HepG2 (cell line): ENCODE measurements around the gene CEACAM8. TPM values are rescaled to one million over a fixed set of nuclear protein-coding genes. Genes with fewer than 3 reads are reported as not detected.

Experiments
- ATF1 ChIP-seq: IDR thresholded peaks from 2 replicates; pipeline ENCODE4 v1.6.1; 2016; ENCODE audit warnings: mild to moderate bottlenecking, control low read depth
- CBX5 ChIP-seq: sonication (generic); formaldehyde crosslinking; IDR thresholded peaks from 2 replicates; pipeline ENCODE4 v1.4.0; 2020; ENCODE audit warnings: missing genetic modification reagents, borderline replicate concordance
- ESRRA ChIP-seq: sonication (generic); formaldehyde crosslinking; IDR thresholded peaks from 2 replicates; pipeline ENCODE4 v1.5.1; 2020; ENCODE audit warnings: mild to moderate bottlenecking, low read depth, missing genetic modification reagents
- GFI1 ChIP-seq: sonication (generic); formaldehyde crosslinking; IDR thresholded peaks from 2 replicates; pipeline ENCODE4 v1.5.0; 2020; ENCODE audit warnings: missing genetic modification reagents, mild to moderate bottlenecking, borderline replicate concordance
- HDAC2 ChIP-seq: sonication (generic); formaldehyde crosslinking; IDR thresholded peaks from 2 replicates; pipeline ENCODE4 v1.4.0; 2020; ENCODE audit warnings: missing genetic modification reagents
- HMG20A ChIP-seq: IDR thresholded peaks from 2 replicates; pipeline ENCODE4 v1.6.1; 2016; ENCODE audit warnings: borderline replicate concordance
- HMG20B ChIP-seq: conservative IDR thresholded peaks from 2 replicates; pipeline ENCODE4 v1.6.1; 2016; ENCODE audit warnings: missing genetic modification reagents, missing compliant biosample characterization
- HOXA3 ChIP-seq: sonication (generic); formaldehyde crosslinking; IDR thresholded peaks from 2 replicates; pipeline ENCODE4 v1.5.0; 2020; ENCODE audit warnings: missing genetic modification reagents
- MED1 ChIP-seq: sonication (generic); formaldehyde crosslinking; IDR thresholded peaks from 2 replicates; pipeline ENCODE4 v1.4.0; 2020; ENCODE audit warnings: missing genetic modification reagents
- MIER3 ChIP-seq: IDR thresholded peaks from 2 replicates; pipeline ENCODE4 v1.6.1; 2016; ENCODE audit warnings: missing compliant biosample characterization, borderline replicate concordance
- NFIC ChIP-seq: IDR thresholded peaks from 2 replicates; pipeline ENCODE4 v1.6.1; 2012; ENCODE audit warnings: mild to moderate bottlenecking, low read length, inconsistent platforms
- NR2F1 ChIP-seq, 2 experiments: fragments of 450-650 bp in 1 of 2; formaldehyde crosslinking in 1 of 2; IDR thresholded peaks; 2 replicates each; pipeline versions ENCODE4 v1.5.0 to v1.6.1; 2016 to 2020; ENCODE audit warnings: mild to moderate bottlenecking in 1 of 2, missing compliant biosample characterization in 1 of 2, missing genetic modification reagents in 1 of 2, moderate library complexity in 1 of 2
- NR2F2 ChIP-seq: IDR thresholded peaks from 2 replicates; pipeline ENCODE4 v1.6.1; 2012; ENCODE audit warnings: low read depth, inconsistent platforms, borderline replicate concordance
- NR2F6 ChIP-seq, 2 experiments: IDR thresholded peaks; 2 replicates each; pipeline ENCODE4 v1.6.1; 2016; ENCODE audit warnings: antibody characterized with exemption in 1 of 2, mild to moderate bottlenecking in 1 of 2
- PHF21A ChIP-seq: sonication (generic); formaldehyde crosslinking; IDR thresholded peaks from 2 replicates; pipeline ENCODE4 v1.5.0; 2020; ENCODE audit warnings: mild to moderate bottlenecking, missing genetic modification reagents
- PITX1 ChIP-seq: sonication (generic); formaldehyde crosslinking; IDR thresholded peaks from 2 replicates; pipeline ENCODE4 v1.5.1; 2020; ENCODE audit warnings: mild to moderate bottlenecking, missing genetic modification reagents
- SALL1 ChIP-seq: sonication (generic); formaldehyde crosslinking; IDR thresholded peaks from 2 replicates; pipeline ENCODE4 v1.8.0; 2022; ENCODE audit warnings: mild to moderate bottlenecking, missing genetic modification reagents
- TARDBP ChIP-seq: sonication (generic); formaldehyde crosslinking; IDR thresholded peaks from 2 replicates; pipeline ENCODE4 v1.8.0; 2022; ENCODE audit warnings: mild to moderate bottlenecking, missing genetic modification reagents
- TCF7 ChIP-seq: sonication (generic); IDR thresholded peaks from 2 replicates; pipeline ENCODE4 v1.6.1; 2016; ENCODE audit warnings: antibody characterized with exemption, low read depth
- ZBTB7B ChIP-seq: sonication (generic); formaldehyde crosslinking; IDR thresholded peaks from 2 replicates; pipeline ENCODE4 v1.4.0; 2020; ENCODE audit warnings: missing genetic modification reagents
- ZEB1 ChIP-seq: IDR thresholded peaks from 2 replicates; pipeline ENCODE4 v1.6.1; 2012; ENCODE audit warnings: mild to moderate bottlenecking, low read depth, inconsistent platforms; ENCODE audit not compliant: insufficient replicate concordance
- polyA plus RNA-seq, 8 experiments: library from polyadenylated mRNA; depleted of rRNA in 3 of 8; stranded (reverse) in 7 of 8; unstranded in 1 of 8; fragments of >200 nt; fragmentation: Illumina TruSeq in 4 of 8; extraction: Trizol in 4 of 8; gene quantifications; 2 replicates each; pipeline versions ENCODE4 v1.2.1 to v1.2.3, GENCODE V29; 2011 to 2016; ENCODE audit warnings: low read depth in 4 of 8, missing spikeins in 1 of 8, mixed read lengths in 1 of 8; ENCODE audit not compliant: insufficient read depth in 1 of 8
- total RNA-seq, 5 experiments: library from RNA; depleted of rRNA; stranded (reverse); fragments of >200 nt; fragmentation: Illumina TruSeq; extraction: Trizol; gene quantifications; 2 replicates each; pipeline ENCODE4 v1.2.3, GENCODE V29; 2016; ENCODE audit warnings: low read depth in 1 of 5
- TF ChIP-seq, protein P1 (sequence below): IDR thresholded peaks from 2 replicates; pipeline ENCODE4 v1.4.0; 2020; ENCODE audit warnings: mild to moderate bottlenecking, missing genetic modification reagents
- TF ChIP-seq, protein P2 (sequence below): IDR thresholded peaks from 2 replicates; pipeline ENCODE4 v1.6.1; 2016
- TF ChIP-seq, protein P3 (sequence below): sonication (generic); formaldehyde crosslinking; IDR thresholded peaks from 2 replicates; pipeline ENCODE4 v1.4.0; 2020; ENCODE audit warnings: missing genetic modification reagents, borderline replicate concordance

Gene CEACAM8
- total and polyA plus RNA-seq, 2 of the 13 experiments (the other 11 are each of a cell fraction or from before 2014, with no cell fraction given), result not detected

DNA sequence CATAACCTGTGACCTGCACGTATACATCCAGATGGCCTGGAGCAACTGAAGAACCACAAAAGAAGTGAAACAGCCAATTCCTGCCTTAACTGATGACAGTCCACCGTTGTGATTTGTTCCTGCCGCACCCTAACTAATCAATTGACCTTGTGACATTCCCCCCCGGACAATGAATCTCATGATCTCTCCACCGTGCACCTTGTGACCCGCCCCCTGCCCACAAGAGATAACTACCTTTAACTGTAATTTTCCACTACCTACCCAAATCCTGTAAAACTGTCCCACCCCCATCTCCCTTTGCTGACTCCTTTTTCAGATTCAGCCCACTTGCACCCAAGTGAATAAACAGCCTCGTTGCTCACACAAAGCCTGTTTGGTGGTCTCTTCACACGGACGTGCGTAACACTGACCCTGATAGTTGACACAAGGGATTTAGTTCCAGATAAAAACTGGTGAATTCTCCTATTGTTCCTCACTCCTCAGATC, 37.3 kb downstream of the CEACAM8 start (continued):
- TF ChIP-seq NR2F1 (CRISPR knock-in tag; IDR thresholded peaks at IDR 0.05) (peak; percentile 41 to 68; a peak in 1 of 4 replicates), NR2F6 (IDR thresholded peaks at IDR 0.05) (peak; percentile 96), NR2F6 (CRISPR knock-in tag; IDR thresholded peaks at IDR 0.05) (peak; percentile 82), NR2F2 (peak; percentile 96), NFIC (peak; percentile 51; the same call in 1 of the 2 replicates), HDAC2 (peak; percentile 46; the same call in 1 of the 2 replicates), PITX1 (CRISPR knock-in tag) (peak; percentile 78), HMG20B (CRISPR knock-in tag) (peak; percentile 84), CBX5 (CRISPR knock-in tag) (0 out of 2 replicates have a peak, but pooled peaks have one; percentile 42), SALL1 (CRISPR knock-in tag) (peak; percentile 41; the same call in 1 of the 2 replicates), PHF21A (CRISPR knock-in tag) (peak; percentile 71), ZBTB7B (CRISPR knock-in tag) (0 out of 2 replicates have a peak, but pooled peaks have one; percentile 62), GFI1 (peak; percentile 99), MED1 (peak; percentile 35; the same call in 1 of the 2 replicates), TCF7 (0 out of 2 replicates have a peak, but pooled peaks have one; percentile 17), TARDBP (CRISPR knock-in tag) (peak; percentile 62; the same call in 1 of the 2 replicates), HOXA3 (CRISPR knock-in tag) (peak; percentile 18; the same call in 1 of the 2 replicates), ESRRA (CRISPR knock-in tag) (0 out of 2 replicates have a peak, but pooled peaks have one; percentile 26), ATF1 (0 out of 2 replicates have a peak, but pooled peaks have one; percentile 42), MIER3 (CRISPR knock-in tag) (peak; percentile 26; the same call in 1 of the 2 replicates), HMG20A (CRISPR knock-in tag) (peak; percentile 51; the same call in 1 of the 2 replicates), ZEB1 (peak; percentile 63)
- TF ChIP-seq, protein P1, sequence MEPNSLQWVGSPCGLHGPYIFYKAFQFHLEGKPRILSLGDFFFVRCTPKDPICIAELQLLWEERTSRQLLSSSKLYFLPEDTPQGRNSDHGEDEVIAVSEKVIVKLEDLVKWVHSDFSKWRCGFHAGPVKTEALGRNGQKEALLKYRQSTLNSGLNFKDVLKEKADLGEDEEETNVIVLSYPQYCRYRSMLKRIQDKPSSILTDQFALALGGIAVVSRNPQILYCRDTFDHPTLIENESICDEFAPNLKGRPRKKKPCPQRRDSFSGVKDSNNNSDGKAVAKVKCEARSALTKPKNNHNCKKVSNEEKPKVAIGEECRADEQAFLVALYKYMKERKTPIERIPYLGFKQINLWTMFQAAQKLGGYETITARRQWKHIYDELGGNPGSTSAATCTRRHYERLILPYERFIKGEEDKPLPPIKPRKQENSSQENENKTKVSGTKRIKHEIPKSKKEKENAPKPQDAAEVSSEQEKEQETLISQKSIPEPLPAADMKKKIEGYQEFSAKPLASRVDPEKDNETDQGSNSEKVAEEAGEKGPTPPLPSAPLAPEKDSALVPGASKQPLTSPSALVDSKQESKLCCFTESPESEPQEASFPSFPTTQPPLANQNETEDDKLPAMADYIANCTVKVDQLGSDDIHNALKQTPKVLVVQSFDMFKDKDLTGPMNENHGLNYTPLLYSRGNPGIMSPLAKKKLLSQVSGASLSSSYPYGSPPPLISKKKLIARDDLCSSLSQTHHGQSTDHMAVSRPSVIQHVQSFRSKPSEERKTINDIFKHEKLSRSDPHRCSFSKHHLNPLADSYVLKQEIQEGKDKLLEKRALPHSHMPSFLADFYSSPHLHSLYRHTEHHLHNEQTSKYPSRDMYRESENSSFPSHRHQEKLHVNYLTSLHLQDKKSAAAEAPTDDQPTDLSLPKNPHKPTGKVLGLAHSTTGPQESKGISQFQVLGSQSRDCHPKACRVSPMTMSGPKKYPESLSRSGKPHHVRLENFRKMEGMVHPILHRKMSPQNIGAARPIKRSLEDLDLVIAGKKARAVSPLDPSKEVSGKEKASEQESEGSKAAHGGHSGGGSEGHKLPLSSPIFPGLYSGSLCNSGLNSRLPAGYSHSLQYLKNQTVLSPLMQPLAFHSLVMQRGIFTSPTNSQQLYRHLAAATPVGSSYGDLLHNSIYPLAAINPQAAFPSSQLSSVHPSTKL (CRISPR knock-in tag), result peak; percentile 33
- TF ChIP-seq, protein P2, sequence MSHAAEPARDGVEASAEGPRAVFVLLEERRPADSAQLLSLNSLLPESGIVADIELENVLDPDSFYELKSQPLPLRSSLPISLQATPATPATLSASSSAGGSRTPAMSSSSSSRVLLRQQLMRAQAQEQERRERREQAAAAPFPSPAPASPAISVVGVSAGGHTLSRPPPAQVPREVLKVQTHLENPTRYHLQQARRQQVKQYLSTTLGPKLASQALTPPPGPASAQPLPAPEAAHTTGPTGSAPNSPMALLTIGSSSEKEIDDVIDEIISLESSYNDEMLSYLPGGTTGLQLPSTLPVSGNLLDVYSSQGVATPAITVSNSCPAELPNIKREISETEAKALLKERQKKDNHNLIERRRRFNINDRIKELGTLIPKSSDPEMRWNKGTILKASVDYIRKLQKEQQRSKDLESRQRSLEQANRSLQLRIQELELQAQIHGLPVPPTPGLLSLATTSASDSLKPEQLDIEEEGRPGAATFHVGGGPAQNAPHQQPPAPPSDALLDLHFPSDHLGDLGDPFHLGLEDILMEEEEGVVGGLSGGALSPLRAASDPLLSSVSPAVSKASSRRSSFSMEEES (CRISPR knock-in tag), result peak; percentile 48; the same call in 1 of the 2 replicates
- TF ChIP-seq, protein P3, sequence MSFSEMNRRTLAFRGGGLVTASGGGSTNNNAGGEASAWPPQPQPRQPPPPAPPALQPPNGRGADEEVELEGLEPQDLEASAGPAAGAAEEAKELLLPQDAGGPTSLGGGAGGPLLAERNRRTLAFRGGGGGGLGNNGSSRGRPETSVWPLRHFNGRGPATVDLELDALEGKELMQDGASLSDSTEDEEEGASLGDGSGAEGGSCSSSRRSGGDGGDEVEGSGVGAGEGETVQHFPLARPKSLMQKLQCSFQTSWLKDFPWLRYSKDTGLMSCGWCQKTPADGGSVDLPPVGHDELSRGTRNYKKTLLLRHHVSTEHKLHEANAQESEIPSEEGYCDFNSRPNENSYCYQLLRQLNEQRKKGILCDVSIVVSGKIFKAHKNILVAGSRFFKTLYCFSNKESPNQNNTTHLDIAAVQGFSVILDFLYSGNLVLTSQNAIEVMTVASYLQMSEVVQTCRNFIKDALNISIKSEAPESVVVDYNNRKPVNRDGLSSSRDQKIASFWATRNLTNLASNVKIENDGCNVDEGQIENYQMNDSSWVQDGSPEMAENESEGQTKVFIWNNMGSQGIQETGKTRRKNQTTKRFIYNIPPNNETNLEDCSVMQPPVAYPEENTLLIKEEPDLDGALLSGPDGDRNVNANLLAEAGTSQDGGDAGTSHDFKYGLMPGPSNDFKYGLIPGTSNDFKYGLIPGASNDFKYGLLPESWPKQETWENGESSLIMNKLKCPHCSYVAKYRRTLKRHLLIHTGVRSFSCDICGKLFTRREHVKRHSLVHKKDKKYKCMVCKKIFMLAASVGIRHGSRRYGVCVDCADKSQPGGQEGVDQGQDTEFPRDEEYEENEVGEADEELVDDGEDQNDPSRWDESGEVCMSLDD (CRISPR knock-in tag), result 0 out of 2 replicates have a peak, but pooled peaks have one; percentile 59
